Psoas muscle (tissue), 8 donors: ENCODE results near the gene TGM2. TPM values are rescaled to one million over a fixed set of nuclear protein-coding genes. Genes with fewer than 3 reads are reported as not detected.

ENCODE experiments used
- ATAC-seq, 4 donors: fragments of 200-7000 bp; cut with Tn5 transposase; one replicate each; pipeline ENCODE4 v1.9.1; 2020; ENCODE audit warnings: moderate library complexity in 3 of 4, mild to moderate bottlenecking in 2 of 4
- DNase-seq, 2 donors: peaks; one replicate each; pipeline ENCODE4 v3.0.0-alpha.2; 2020
- H3K27ac ChIP-seq: fragments of 200-600 bp; one replicate; pipeline ENCODE4 v1.8.0; 2022
- H3K27me3 ChIP-seq, 3 donors: fragments of 200-600 bp in 1 of 3; one replicate each; pipeline versions ENCODE4 v1.6.1 to v1.8.0; 2013 to 2022; ENCODE audit warnings: low read length in 2 of 3, mild to moderate bottlenecking in 2 of 3, moderate library complexity in 1 of 3; ENCODE audit not compliant: insufficient read depth in 3 of 3
- H3K36me3 ChIP-seq, 2 donors: fragments of 200-600 bp in 1 of 2; one replicate each; pipeline versions ENCODE4 v1.6.1 to v1.8.0; 2013 to 2022; ENCODE audit warnings: low read depth in 1 of 2, mild to moderate bottlenecking in 1 of 2, moderate library complexity in 1 of 2; ENCODE audit not compliant: insufficient read depth in 1 of 2
- H3K4me1 ChIP-seq: fragments of 200-600 bp; one replicate; pipeline ENCODE4 v1.8.0; 2022
- H3K4me3 ChIP-seq: fragments of 200-600 bp; one replicate; pipeline ENCODE4 v1.8.0; 2022; ENCODE audit warnings: mild to moderate bottlenecking
- H3K9me3 ChIP-seq: fragments of 200-600 bp; one replicate; pipeline ENCODE4 v1.8.0; 2022
- CTCF ChIP-seq: fragments of 200-600 bp; IDR thresholded peaks from one replicate; pipeline ENCODE4 v1.8.0; 2022; ENCODE audit warnings: antibody characterized with exemption
- whole genome bisulfite sequencing, 3 donors: extraction: QIAGEN DNeasy Blood & Tissue Kit; methylation state at CpG; one replicate each; pipeline versions ENCODE4 v1.1.6 to v1.1.7; 2013; 5-methylcytosine and 5-hydroxymethylcytosine counted together
- intact Hi-C, 2 donors: fragments of 100-400 bp; cut with DNase I; formaldehyde crosslinking; loops; one replicate each; pipeline versions ENCODE4 v1.11.0 to v1.14.2; 2022
- polyA plus RNA-seq, 3 donors: library from polyadenylated mRNA; stranded (reverse); fragments of 200-250 nt; gene quantifications; one replicate each; pipeline ENCODE4 v1.2.3, GENCODE V29; 2013
- total RNA-seq, 4 donors: library from RNA; stranded (reverse); fragmentation: NEBNext Ultra II Directional in 2 of 4; extraction: Animal tissue kit (Norgen Biotek cat#: 25700) in 2 of 4; gene quantifications; one replicate each; pipeline versions ENCODE4 v1.2.1 to v1.2.4, GENCODE V29; 2021 to 2023
- donor health status: healthy with polysubstance abuse.
- donor health status: DM: no; HTN: no; CAD: no; lungs with moderate emphysema.
- donor health status: Bipolar disorder and iron deficiency.
- donor health status: healthy.
- donor health status: DM: yes; HTN: yes; CAD: no.
- donor health status: DM: no; HTN: no; CAD: no.
- donor health status: DM: no; HTN: no; CAD: no.
- donor health status: DM: yes; HTN: yes; CAD: no.

TGM2 gene
- total and polyA plus RNA-seq, 7 donors: 23.6 to 235 (median 117) TPM

- ATAC-seq (no peak), DNase-seq (no peak)
- Histone ChIP-seq H3K4me3 (no peak overlapping the region), H3K36me3 (peaks cover 0 to 89% of the 10 kb centered on the region in 2 donors), H3K27me3 (no peaks in the 10 kb centered on the region), H3K4me1 (peaks cover 13% of the 10 kb centered on the region), H3K9me3 (no peaks in the 10 kb centered on the region), H3K27ac (no peak overlapping the region)
- 87 to 91% (median 90%) methylated on average over 22 to 23 of the region's 23 CpGs for WGBS, 3 donors
- intact Hi-C loops: no loop called here
- TF ChIP-seq CTCF: no peak
Observed at GRCh38 chr20:38141204-38141888, 23.7 kb downstream of the TGM2 start.

- TF ChIP-seq CTCF: no peak
- no peak for DNase-seq
- 64 to 75% (median 73%) methylated on average over 12 of the region's 12 CpGs for WGBS, 3 donors
- no peak overlapping the region for H3K27ac ChIP-seq
- H3K36me3 ChIP-seq: peaks cover 0 to 92% of the 10 kb centered on the region in 2 donors
- H3K4me1 ChIP-seq: peaks cover 9% of the 10 kb centered on the region
- H3K4me3 ChIP-seq: no peak overlapping the region
- no peak for ATAC-seq
- intact Hi-C loops: no loop called here
- H3K9me3 ChIP-seq: no peaks in the 10 kb centered on the region
- H3K27me3 ChIP-seq: no peaks in the 10 kb centered on the region
Observed at GRCh38 chr20:38139977-38140753, 24.9 kb downstream of the TGM2 start.

- peaks cover 0 to 84% of the 10 kb centered on the region in 2 donors for H3K36me3 ChIP-seq
- no peak overlapping the region for H3K27ac ChIP-seq
- intact Hi-C loops: no loop called here
- ATAC-seq (no peak), DNase-seq (peak in 1 of 2 donors; percentile 31)
- TF ChIP-seq CTCF: no peak
- H3K4me3 ChIP-seq: no peak overlapping the region
- H3K27me3 ChIP-seq: no peaks in the 10 kb centered on the region
- peaks cover under 1% of the 10 kb centered on the region for H3K4me1 ChIP-seq
- no peaks in the 10 kb centered on the region for H3K9me3 ChIP-seq
- WGBS, 3 donors: 93 to 95% (median 94%) methylated on average over 25 of the region's 25 CpGs
Observed at GRCh38 chr20:38139156-38139912, 25.7 kb downstream of the TGM2 start.

- Histone ChIP-seq H3K27me3 (no peaks in the 10 kb centered on the region), H3K4me1 (no peaks in the 10 kb centered on the region), H3K4me3 (no peak overlapping the region), H3K9me3 (no peaks in the 10 kb centered on the region), H3K36me3 (peaks cover 0 to 78% of the 10 kb centered on the region in 2 donors), H3K27ac (no peak overlapping the region)
- no peak for TF ChIP-seq CTCF
- ATAC-seq: no peak
- 94 to 96% (median 95%) methylated on average over 15 of the region's 15 CpGs for WGBS, 3 donors
- no peak for DNase-seq
- intact Hi-C loops: no loop called here
Observed at GRCh38 chr20:38138086-38138778, 26.8 kb downstream of the TGM2 start.
